ENCODE results near the gene CRYBB2. TPM values are rescaled to one million over a fixed set of nuclear protein-coding genes. Genes with fewer than 3 reads are reported as not detected.

Gene CRYBB2
- total RNA-seq, 1 experiment from 2014 or later: not detected

DNA sequence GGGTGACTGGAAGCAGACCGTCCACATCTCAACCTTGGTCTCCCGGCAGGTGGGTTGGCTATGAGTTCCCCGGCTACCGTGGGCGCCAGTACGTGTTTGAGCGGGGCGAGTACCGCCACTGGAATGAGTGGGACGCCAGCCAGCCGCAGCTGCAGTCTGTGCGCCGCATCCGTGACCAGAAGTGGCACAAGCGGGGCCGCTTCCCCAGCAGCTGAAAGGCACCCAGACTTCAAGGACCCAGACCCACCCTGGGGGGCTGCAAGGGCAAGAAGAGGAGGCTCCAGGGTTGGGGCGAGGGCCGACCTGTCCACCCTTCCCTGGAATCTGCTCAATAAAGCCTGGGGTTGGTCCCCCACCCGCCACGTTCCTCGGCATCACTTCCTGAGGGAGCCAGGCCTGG, 12.4 kb upstream of the CRYBB2 start:
- no peaks in the 10 kb centered on the region for H3K4me1 ChIP-seq (ENCODE audit: control insufficient read depth in 1 of 2, insufficient read depth in 2 of 2, low read length in 2 of 2)
- no peak overlapping the region for H2AFZ ChIP-seq (ENCODE audit: low read depth, low read length, poor library complexity, severe bottlenecking)
- TF ChIP-seq, protein P1, sequence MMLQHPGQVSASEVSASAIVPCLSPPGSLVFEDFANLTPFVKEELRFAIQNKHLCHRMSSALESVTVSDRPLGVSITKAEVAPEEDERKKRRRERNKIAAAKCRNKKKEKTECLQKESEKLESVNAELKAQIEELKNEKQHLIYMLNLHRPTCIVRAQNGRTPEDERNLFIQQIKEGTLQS (IDR thresholded peaks at IDR 0.05): no peak
- TF ChIP-seq, protein P2, sequence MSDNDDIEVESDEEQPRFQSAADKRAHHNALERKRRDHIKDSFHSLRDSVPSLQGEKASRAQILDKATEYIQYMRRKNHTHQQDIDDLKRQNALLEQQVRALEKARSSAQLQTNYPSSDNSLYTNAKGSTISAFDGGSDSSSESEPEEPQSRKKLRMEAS (IDR thresholded peaks at IDR 0.05): no peak
- TF ChIP-seq SP1 (IDR thresholded peaks at IDR 0.05; ENCODE audit: low read depth) (no peak), RAD21 (IDR thresholded peaks at IDR 0.05; ENCODE audit: low read depth) (no peak), ELF1 (IDR thresholded peaks at IDR 0.05; ENCODE audit: borderline replicate concordance, low read depth) (no peak), EZH2 (IDR thresholded peaks at IDR 0.05) (no peak), EZH2phosphoT487 (IDR thresholded peaks at IDR 0.05; ENCODE audit: borderline replicate concordance) (no peak), POLR2A (IDR thresholded peaks at IDR 0.05; ENCODE audit: borderline replicate concordance, extremely low read depth, insufficient read depth, insufficient read length) (no peak)
- ChIA-PET POLR2A (no interaction called here), CTCF (no interaction called here), RAD21 (ENCODE audit: low non-redundant PET in 1 of 2, low total read pairs in 2 of 2, uncharacterized antibody in 2 of 2, unreplicated experiment in 2 of 2) (no interaction called here)
- ATAC-seq: no peak
- H3K4me2 ChIP-seq (ENCODE audit: low read length): no peak overlapping the region
- H3K27ac ChIP-seq (ENCODE audit: low read depth, low read length): no peak overlapping the region
- H3K4me3 ChIP-seq (replicated peaks in 1 of 2; ENCODE audit: low read depth in 1 of 2, low read length in 2 of 2): no peak overlapping the region
- no peak for DNase-seq (ENCODE audit: low read depth, low spot score)
- intact Hi-C loops (cut with micrococcal nuclease): loop anchor here (10.0 kb wide), 1 partner anchor 128 kb away; no protein-coding TSS in a partner anchor
- H3K79me2 ChIP-seq (ENCODE audit: insufficient read depth, low read length): no peaks in the 10 kb centered on the region
- no peaks in the 10 kb centered on the region for H3K9me2 ChIP-seq (ENCODE audit: insufficient read depth)
- no peaks in the 10 kb centered on the region for H3K36me3 ChIP-seq (ENCODE audit: control insufficient read depth in 1 of 2, insufficient read depth in 2 of 2, low read length in 2 of 2)
- H4K20me1 ChIP-seq (ENCODE audit: insufficient read depth): no peaks in the 10 kb centered on the region
- H3K27me3 ChIP-seq (ENCODE audit: insufficient read depth, low read length): no peaks in the 10 kb centered on the region
- no peak overlapping the region for H3K9ac ChIP-seq (ENCODE audit: low read length)
- no peaks in the 10 kb centered on the region for H3K9me3 ChIP-seq (ENCODE audit: control insufficient read depth in 1 of 2, insufficient read depth in 1 of 2, low read depth in 1 of 2, low read length in 2 of 2)
- BruUV-seq (replicated peaks): no TSS peak

DNA sequence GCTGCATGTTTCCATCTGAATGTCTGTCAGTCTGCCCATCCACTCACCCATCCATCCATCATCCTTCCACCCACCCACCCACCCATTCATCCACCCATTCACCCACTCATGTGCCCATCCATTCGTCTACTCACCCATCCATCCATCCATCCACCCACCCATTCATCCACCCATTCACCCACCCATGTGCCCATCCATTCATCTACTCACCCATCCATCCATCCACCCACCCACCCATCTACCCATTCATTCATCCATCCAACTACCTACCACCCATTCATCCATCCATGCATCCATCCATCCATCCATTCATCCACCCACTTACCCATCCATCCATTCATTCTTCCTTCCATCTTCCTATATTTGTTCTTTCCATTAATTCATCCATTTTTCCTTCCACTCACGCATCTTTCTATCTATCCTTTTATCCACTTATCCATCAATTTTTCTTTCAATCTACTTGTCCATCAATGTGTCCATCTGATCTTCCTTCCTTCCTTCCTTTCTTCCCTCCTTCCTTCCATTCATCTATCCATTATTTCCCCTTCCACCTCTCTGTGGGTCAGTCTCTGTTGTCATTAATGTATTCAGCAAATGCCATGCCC, 11.8 kb upstream of the CRYBB2 start:
- Histone ChIP-seq H3K4me2 (ENCODE audit: low read length) (no peak overlapping the region), H3K9ac (ENCODE audit: low read length) (no peak overlapping the region), H3K9me2 (ENCODE audit: insufficient read depth) (no peaks in the 10 kb centered on the region), H3K27ac (ENCODE audit: low read depth, low read length) (no peak overlapping the region), H3K4me1 (ENCODE audit: control insufficient read depth in 1 of 2, insufficient read depth in 2 of 2, low read length in 2 of 2) (no peaks in the 10 kb centered on the region), H3K9me3 (ENCODE audit: control insufficient read depth in 1 of 2, insufficient read depth in 1 of 2, low read depth in 1 of 2, low read length in 2 of 2) (no peaks in the 10 kb centered on the region), H2AFZ (ENCODE audit: low read depth, low read length, poor library complexity, severe bottlenecking) (no peak overlapping the region), H3K79me2 (ENCODE audit: insufficient read depth, low read length) (no peaks in the 10 kb centered on the region), H3K27me3 (ENCODE audit: insufficient read depth, low read length) (no peaks in the 10 kb centered on the region), H4K20me1 (ENCODE audit: insufficient read depth) (no peaks in the 10 kb centered on the region), H3K4me3 (replicated peaks in 1 of 2; ENCODE audit: low read depth in 1 of 2, low read length in 2 of 2) (no peak overlapping the region), H3K36me3 (ENCODE audit: control insufficient read depth in 1 of 2, insufficient read depth in 2 of 2, low read length in 2 of 2) (no peaks in the 10 kb centered on the region)
- ChIA-PET POLR2A (no interaction called here), CTCF (no interaction called here), RAD21 (ENCODE audit: low non-redundant PET in 1 of 2, low total read pairs in 2 of 2, uncharacterized antibody in 2 of 2, unreplicated experiment in 2 of 2) (no interaction called here)
- no peak for ATAC-seq
- no peak for DNase-seq (ENCODE audit: low read depth, low spot score)
- intact Hi-C loops (cut with micrococcal nuclease): loop anchor here (10.0 kb wide), 1 partner anchor 127 kb away; no protein-coding TSS in a partner anchor
- no peak for TF ChIP-seq JUND (IDR thresholded peaks at IDR 0.05)
- TF ChIP-seq SIN3A (IDR thresholded peaks at IDR 0.05; ENCODE audit: low read depth): no peak
- no peak for TF ChIP-seq FOSL1 (IDR thresholded peaks at IDR 0.05; ENCODE audit: low read depth)
- TF ChIP-seq POLR2AphosphoS5 (IDR thresholded peaks at IDR 0.05; ENCODE audit: low read depth, low read length): no peak
- no peak for TF ChIP-seq POLR2A (IDR thresholded peaks at IDR 0.05; ENCODE audit: borderline replicate concordance, extremely low read depth, insufficient read depth, insufficient read length)
- no peak for TF ChIP-seq RAD21 (IDR thresholded peaks at IDR 0.05; ENCODE audit: low read depth)
- BruUV-seq (replicated peaks): no TSS peak
